HG02840 (cell line): ENCODE measurements around the gene GGNBP2.
"Not testable (repeated sequence)": the region's sequence is repeated elsewhere in the genome, so short reads cannot be mapped to it uniquely, and the experiment has no call there.

Experiments used
- ATAC-seq: cut with Tn5 transposase; IDR thresholded peaks from one replicate; pipeline ENCODE4 v1.9.1; 2021; ENCODE audit warnings: mild to moderate bottlenecking, moderate library complexity, moderate number of reproducible peaks; ENCODE audit not compliant: unreplicated experiment, low FRiP score

The GGNBP2 gene

DNA sequence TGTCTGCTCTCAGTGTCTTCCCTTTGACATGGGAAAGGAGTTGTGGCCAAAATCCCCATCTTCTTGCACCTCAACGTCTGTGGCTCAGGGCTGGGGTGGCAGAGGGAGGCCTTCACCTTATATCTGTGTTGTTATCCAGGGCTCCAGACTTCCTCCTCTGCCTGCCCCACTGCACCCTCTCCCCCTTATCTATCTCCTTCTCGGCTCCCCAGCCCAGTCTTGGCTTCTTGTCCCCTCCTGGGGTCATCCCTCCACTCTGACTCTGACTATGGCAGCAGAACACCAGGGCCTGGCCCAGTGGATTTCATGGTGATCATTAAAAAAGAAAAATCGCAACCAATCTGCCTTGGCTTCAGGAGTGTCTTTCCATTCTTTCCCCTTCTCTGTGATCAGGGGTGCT, 55.7 kb downstream of the GGNBP2 start:
- no peak for ATAC-seq

GRCh38 chr17:36600936-36601302, 56.2 kb downstream of the GGNBP2 start:
- ATAC-seq: peak; percentile 11

GRCh38 chr17:36601303-36602029, 56.7 kb downstream of the GGNBP2 start, which contains the start of gene MRM1:
MRM1 (plus strand) TSS chr17:36601583; CDS start chr17:36601811, 228 bp downstream.
- peak; percentile 73 for ATAC-seq

DNA sequence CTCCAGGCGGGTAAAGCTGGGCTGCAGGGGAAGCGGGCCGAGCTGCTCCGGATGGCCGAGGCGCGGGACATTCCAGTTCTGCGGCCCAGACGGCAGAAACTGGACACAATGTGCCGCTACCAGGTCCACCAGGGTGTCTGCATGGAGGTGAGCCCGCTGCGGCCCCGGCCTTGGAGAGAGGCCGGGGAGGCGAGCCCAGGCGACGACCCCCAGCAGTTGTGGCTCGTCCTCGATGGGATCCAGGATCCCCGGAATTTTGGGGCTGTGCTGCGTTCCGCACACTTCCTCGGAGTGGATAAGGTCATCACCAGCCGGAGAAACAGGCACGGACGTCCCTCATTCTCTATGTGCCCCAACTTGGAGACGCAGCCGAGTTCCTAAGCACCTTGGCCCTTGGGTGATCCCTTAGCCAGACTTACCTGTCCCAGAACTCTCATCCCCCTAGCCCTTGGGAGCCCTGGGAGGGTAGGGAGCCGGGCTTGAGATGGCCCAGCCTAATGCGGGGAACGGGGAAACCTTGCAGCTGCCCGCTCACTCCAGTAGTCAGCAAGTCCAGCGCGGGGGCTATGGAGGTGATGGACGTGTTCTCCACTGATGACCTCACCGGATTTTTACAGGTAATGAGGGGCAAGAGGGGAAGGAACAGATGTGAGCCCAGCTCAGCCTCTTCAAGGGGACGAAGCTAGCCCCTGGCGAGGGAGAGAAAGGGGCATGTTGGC, 57.5 kb downstream of the GGNBP2 start:
- ATAC-seq: no peak

DNA sequence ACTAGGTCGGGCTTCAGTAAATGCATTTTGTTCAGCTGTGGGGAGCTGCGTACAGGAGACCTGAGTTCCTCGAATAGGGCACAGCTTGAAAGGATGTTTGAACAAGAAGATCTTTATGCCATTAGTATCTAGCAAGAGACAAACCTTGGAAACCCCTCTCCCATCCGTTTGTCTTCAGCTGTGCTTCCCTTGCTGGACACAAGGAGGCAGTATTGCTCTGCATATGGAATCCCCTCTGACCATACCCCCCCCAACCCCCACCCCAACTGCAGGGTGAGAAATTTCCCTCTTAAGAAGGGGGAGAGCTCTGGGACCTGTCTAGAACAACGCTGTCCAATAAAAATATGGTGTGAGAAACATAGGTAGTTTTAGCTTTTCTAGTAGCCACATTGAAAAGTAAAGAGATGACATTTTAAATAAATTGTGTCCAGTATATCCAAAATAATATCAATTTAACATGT, 58.2 kb downstream of the GGNBP2 start:
- no peak for ATAC-seq

GRCh38 chr17:36605028-36605427, 60.3 kb downstream of the GGNBP2 start:
- ATAC-seq: not testable (repeated sequence)

GRCh38 chr17:36608280-36608679, 63.6 kb downstream of the GGNBP2 start:
- ATAC-seq: no peak

- ATAC-seq: no peak
Measured at GRCh38 chr17:36608794-36609497, 64.2 kb downstream of the GGNBP2 start.

GRCh38 chr17:36609498-36609862, 64.8 kb downstream of the GGNBP2 start:
- no peak for ATAC-seq

DNA sequence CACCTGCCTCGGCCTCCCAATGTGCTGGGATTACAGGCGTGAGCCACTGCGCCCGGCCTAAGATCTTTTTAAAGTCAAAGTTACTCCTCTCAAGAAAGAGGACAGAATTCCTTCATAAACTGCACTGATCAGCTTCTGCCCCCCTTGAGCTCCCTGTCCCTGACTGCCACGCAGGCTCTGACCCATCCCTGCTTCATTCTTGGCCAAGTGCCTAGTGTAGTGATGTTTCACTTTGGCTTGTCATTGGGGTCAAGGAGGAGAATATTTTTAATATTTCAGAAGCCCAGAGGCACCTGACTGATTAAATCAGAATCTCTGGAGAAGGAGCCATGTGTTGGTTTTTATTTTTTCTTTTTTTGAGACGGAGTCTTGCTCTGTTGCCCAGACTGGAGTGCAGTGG, 65.8 kb downstream of the GGNBP2 start:
- ATAC-seq: no peak

DNA sequence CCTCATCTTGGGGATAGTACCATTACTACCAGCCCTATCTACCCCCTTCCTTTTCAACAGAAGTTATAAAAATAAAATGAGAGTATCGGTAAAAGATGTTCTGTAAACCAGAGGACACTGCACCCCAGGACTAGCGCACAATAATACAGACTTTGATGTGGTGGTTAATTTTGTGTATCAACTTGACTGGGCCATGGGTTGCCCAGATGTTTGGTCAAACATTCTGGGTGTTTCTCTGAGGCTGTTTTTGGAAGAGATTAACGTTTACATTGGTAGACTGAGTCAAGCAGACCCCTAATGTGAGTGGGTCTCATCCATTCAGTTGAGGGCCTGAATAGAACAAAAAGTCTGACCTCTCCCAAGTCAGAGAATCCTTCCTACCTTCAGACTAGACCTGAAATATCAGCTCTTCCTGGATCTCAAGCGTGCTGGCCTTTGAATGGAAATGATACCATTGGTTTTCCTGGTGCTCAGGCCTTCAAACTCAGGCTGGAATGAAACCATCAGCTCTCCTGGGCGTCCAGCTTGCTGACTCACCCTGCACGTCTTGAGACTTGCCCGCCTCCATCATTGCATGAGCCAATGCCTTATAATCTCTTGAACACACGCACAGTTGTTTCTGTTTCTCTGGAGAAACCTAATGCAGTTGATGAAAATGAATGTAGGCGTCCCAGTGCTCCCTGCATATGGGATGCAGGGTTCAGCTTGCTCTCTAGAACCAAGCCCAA, 66.8 kb downstream of the GGNBP2 start:
- no peak for ATAC-seq

- ATAC-seq: no peak
Measured at GRCh38 chr17:36612323-36612722, 67.6 kb downstream of the GGNBP2 start.

DNA sequence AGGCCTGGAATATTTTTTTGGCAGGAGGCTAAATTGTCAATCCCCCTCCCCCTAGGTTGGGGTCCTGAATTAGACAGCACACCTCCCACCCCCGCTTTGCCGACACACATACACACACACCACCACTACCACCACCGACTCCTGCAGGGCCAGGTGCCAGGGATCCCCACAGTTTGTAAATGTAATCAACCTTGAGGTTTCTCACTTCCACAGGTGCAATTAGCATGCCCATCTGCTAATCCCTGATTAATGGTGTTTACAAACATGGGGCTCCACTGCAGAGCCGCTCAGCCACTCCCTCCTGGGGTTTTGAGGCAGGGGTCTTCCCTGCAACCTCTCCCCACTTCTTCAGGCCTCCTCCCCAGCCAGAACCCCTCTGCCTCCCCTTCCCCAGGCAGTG, 68.4 kb downstream of the GGNBP2 start:
- no peak for ATAC-seq

- no peak for ATAC-seq
Measured at GRCh38 chr17:36614081-36614480, 69.4 kb downstream of the GGNBP2 start.

DNA sequence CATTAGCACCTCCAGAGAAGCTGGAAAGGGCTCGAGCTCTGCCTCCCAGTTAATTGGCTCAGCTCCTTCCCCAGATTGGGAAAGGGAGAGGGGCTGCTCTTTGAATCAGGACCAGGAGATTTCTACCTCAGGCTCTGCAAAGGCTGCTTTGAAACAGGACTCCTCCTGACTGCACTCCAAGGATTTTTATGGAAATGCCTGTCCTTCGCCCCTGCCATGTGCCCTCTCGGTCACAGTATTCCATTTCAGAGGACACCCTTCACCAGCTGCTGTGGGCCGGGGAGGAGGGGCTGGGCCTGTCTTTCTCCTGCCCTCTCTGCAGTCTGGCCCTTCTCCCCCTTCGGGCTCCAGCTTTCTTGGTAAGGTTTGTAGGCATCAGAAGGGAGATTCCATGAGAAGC, 70.2 kb downstream of the GGNBP2 start:
- no peak for ATAC-seq

- no peak for ATAC-seq
Measured at GRCh38 chr17:36616061-36617029, 71.6 kb downstream of the GGNBP2 start.

GRCh38 chr17:36617773-36618172, 73.1 kb downstream of the GGNBP2 start:
- no peak for ATAC-seq

DNA sequence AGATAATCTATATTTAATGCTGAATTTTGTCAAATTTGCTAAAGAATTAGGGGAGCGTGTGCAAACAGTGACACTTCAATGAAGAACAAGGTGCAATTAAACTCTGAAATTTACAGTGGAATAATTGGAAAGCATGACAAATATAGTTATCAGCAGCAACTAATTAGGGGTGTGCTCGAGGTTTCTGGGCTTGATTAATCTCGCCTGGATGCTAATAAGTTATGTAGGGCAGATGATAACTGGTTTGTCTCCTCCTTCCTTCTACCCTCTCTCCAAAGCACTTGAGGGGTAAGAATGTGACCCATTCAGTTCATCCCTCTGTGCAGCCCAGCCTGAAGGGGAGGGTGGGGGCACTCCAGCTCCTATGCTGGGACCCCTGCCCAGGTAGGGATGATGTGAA, 78.6 kb downstream of the GGNBP2 start:
- ATAC-seq: no peak

GRCh38 chr17:36625188-36625587, 80.5 kb downstream of the GGNBP2 start:
- no peak for ATAC-seq

GRCh38 chr17:36627101-36627500, 82.4 kb downstream of the GGNBP2 start:
- ATAC-seq: no peak
